Thyroid gland (tissue), 4 donors: Measurements from ENCODE around the gene MED16. TPM values are rescaled to one million over a fixed set of nuclear protein-coding genes. Genes with fewer than 3 reads are reported as not detected.
"Not testable (repeated sequence)": the region's sequence is repeated elsewhere in the genome, so short reads cannot be mapped to it uniquely, and the experiment has no call there.

ENCODE experiments used
- DNase-seq, 2 donors: peaks; one replicate each; pipeline ENCODE4 v3.0.0-alpha.2; 2019
- H3K27ac ChIP-seq, 3 donors: fragments of 200-600 bp; sonication (generic); 1 replicate in 2 of 3; 2 replicates in 1 of 3; pipeline ENCODE4 v1.5.1; 2016 to 2019; ENCODE audit warnings: mild to moderate bottlenecking in 1 of 3, moderate library complexity in 1 of 3
- H3K27me3 ChIP-seq: fragments of 200-600 bp; sonication (generic); one replicate; pipeline ENCODE4 v1.5.1; 2019
- H3K36me3 ChIP-seq, 2 donors: fragments of 200-600 bp; sonication (generic); one replicate each; pipeline ENCODE4 v1.5.1; 2016 to 2019
- H3K4me1 ChIP-seq, 2 donors: fragments of 200-600 bp; sonication (generic); one replicate each; pipeline ENCODE4 v1.5.1; 2017 to 2019
- H3K4me3 ChIP-seq, 3 donors: fragments of 200-600 bp; sonication (generic); replicated peaks in 1 of 3; 1 replicate in 2 of 3; 2 replicates in 1 of 3; pipeline ENCODE4 v1.5.1; 2016; ENCODE audit warnings: mild to moderate bottlenecking in 1 of 3
- H3K9me3 ChIP-seq: fragments of 200-600 bp; sonication (generic); one replicate; pipeline ENCODE4 v1.5.1; 2017
- POLR2A ChIP-seq, 2 donors: fragments of 450-650 bp; IDR thresholded peaks; one replicate each; pipeline ENCODE4 v1.6.1; 2017; ENCODE audit warnings: antibody characterized with exemption in 2 of 2, mild to moderate bottlenecking in 2 of 2, moderate library complexity in 1 of 2
- WGBS, 2 donors: methylation state at CpG; one replicate each; pipeline ENCODE4 v1.1.5; 2017; 5-methylcytosine and 5-hydroxymethylcytosine counted together
- intact Hi-C: fragments of 100-400 bp; cut with DNase I; formaldehyde crosslinking; loops from one replicate; pipeline ENCODE4 v1.15.1; 2023
- total RNA-seq, 4 donors: library from RNA; depleted of rRNA; stranded (reverse); fragments of >200 nt; gene quantifications; one replicate each; pipeline ENCODE4 v1.2.3, GENCODE V29; 2016
- TF ChIP-seq, protein P1 (sequence below), 6 experiments: fragments of 200-600 bp in 3 of 6; fragments of 450-650 bp in 3 of 6; sonication (generic) in 3 of 6; IDR thresholded peaks; one replicate each; pipeline ENCODE4 v1.5.1; 2016 to 2019; ENCODE audit warnings: antibody characterized with exemption in 6 of 6, mild to moderate bottlenecking in 2 of 6, inconsistent platforms in 1 of 6, moderate library complexity in 1 of 6

Gene MED16
- total RNA-seq, 4 donors from 2014 or later, result 33.2 to 66.5 (median 54.3) TPM

DNA sequence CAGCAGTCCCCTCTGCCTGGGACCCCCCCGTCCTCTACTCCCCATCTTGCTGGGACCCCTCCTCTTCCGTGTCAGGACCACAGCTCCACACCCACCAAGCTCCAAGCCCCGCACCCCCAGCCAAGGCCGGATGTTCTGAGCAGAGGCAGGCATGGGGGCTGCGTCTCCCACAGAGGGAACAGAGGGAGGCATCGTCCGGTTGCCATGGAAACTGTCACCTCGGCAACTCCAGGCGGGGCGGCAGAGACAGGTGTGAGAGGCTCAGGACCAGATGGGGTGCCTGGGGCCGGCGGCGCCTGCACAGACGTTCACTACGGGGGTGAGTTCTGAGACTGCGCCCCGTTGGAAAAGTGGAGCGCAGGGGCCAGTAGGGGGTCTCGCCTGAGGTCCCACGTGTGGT is 5.7 kb upstream of the MED16 start:
- no peaks in the 10 kb centered on the region for H3K27me3 ChIP-seq
- TF ChIP-seq, protein P1, sequence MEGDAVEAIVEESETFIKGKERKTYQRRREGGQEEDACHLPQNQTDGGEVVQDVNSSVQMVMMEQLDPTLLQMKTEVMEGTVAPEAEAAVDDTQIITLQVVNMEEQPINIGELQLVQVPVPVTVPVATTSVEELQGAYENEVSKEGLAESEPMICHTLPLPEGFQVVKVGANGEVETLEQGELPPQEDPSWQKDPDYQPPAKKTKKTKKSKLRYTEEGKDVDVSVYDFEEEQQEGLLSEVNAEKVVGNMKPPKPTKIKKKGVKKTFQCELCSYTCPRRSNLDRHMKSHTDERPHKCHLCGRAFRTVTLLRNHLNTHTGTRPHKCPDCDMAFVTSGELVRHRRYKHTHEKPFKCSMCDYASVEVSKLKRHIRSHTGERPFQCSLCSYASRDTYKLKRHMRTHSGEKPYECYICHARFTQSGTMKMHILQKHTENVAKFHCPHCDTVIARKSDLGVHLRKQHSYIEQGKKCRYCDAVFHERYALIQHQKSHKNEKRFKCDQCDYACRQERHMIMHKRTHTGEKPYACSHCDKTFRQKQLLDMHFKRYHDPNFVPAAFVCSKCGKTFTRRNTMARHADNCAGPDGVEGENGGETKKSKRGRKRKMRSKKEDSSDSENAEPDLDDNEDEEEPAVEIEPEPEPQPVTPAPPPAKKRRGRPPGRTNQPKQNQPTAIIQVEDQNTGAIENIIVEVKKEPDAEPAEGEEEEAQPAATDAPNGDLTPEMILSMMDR (IDR thresholded peaks at IDR 0.05), result no peak
- TF ChIP-seq POLR2A (IDR thresholded peaks at IDR 0.05), result no peak
- intact Hi-C loops, result no loop called here
- peaks cover 0 to 14% of the 10 kb centered on the region in 2 donors for H3K4me1 ChIP-seq
- DNase-seq, result no peak
- no peak overlapping the region for H3K4me3 ChIP-seq
- H3K9me3 ChIP-seq, result no peaks in the 10 kb centered on the region
- H3K27ac ChIP-seq, result no peak overlapping the region
- H3K36me3 ChIP-seq, result peaks cover 0 to 3% of the 10 kb centered on the region in 2 donors
- WGBS, 2 donors, result 87 to 88% methylated on average over 18 to 19 of the region's 20 CpGs

DNA sequence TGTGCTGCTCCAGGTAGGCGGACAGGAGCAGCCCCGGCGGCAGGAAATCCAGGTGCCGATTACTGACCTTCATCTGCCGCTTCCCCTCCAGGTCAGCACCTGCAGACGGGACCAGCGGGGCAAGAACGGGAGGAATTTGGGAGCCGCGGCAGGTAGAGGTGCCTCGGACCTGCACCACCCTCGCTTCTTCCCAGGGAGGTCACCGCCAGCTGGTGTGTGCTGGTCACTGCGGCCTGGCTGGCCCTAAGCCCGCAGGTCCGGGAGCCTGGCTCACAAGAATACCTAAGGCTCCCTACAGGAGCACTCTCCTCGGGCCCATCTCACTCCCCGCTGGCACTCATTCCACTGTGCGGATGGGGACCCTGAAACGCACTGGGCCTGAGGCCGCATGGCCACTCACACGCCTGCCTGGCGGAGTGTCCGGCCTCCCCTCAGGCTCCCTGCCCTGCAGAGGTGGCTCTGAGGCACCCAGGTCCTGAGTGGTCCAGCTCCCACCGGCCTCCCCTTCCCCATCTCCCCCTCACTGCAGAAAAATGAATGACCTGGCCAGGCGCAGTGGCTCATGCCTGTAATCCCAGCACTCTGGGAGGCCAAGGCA is 4.6 kb upstream of the MED16 start:
- no peaks in the 10 kb centered on the region for H3K9me3 ChIP-seq
- peaks cover 0 to 3% of the 10 kb centered on the region in 2 donors for H3K36me3 ChIP-seq
- DNase-seq, result no peak
- intact Hi-C loops, result no loop called here
- TF ChIP-seq POLR2A (IDR thresholded peaks at IDR 0.05), result no peak
- TF ChIP-seq, protein P1 (IDR thresholded peaks at IDR 0.05), result no peak
- H3K27ac ChIP-seq, result no peak overlapping the region
- no peak overlapping the region for H3K4me3 ChIP-seq
- WGBS, 2 donors, result 91 to 94% methylated on average over 18 to 26 of the region's 26 CpGs
- no peaks in the 10 kb centered on the region for H3K27me3 ChIP-seq
- H3K4me1 ChIP-seq, result peaks cover 0 to 3% of the 10 kb centered on the region in 2 donors

- H3K27me3 ChIP-seq, result no peaks in the 10 kb centered on the region
- peaks cover 3 to 4% of the 10 kb centered on the region in 2 donors for H3K4me1 ChIP-seq
- WGBS, 2 donors, result 87 to 97% methylated on average over 11 of the region's 11 CpGs
- TF ChIP-seq, protein P1 (IDR thresholded peaks at IDR 0.05), result no peak
- TF ChIP-seq POLR2A (IDR thresholded peaks at IDR 0.05), result no peak
- DNase-seq, result no peak
- H3K36me3 ChIP-seq, result peaks cover 0 to 3% of the 10 kb centered on the region in 2 donors
- no peak overlapping the region for H3K4me3 ChIP-seq
- intact Hi-C loops, result no loop called here
- H3K9me3 ChIP-seq, result no peaks in the 10 kb centered on the region
- no peak overlapping the region for H3K27ac ChIP-seq
Measured at GRCh38 chr19:896999-897398, 4.0 kb upstream of the MED16 start.

GRCh38 chr19:896434-896833 is 3.4 kb upstream of the MED16 start:
- peaks cover 6% of the 10 kb centered on the region in 2 donors for H3K4me1 ChIP-seq
- no peak for DNase-seq
- H3K4me3 ChIP-seq, result no peak overlapping the region
- intact Hi-C loops, result no loop called here
- no peak overlapping the region for H3K27ac ChIP-seq
- no peaks in the 10 kb centered on the region for H3K27me3 ChIP-seq
- peaks cover 0 to 3% of the 10 kb centered on the region in 2 donors for H3K36me3 ChIP-seq
- no peak for TF ChIP-seq POLR2A (IDR thresholded peaks at IDR 0.05)
- TF ChIP-seq, protein P1 (IDR thresholded peaks at IDR 0.05), result no peak
- H3K9me3 ChIP-seq, result no peaks in the 10 kb centered on the region
- WGBS, 2 donors, result 97% methylated on average over 8 to 10 of the region's 10 CpGs

- Histone ChIP-seq H3K27me3 (no peaks in the 10 kb centered on the region), H3K4me1 (peaks cover 6% of the 10 kb centered on the region in 2 donors), H3K36me3 (peaks cover 6 to 8% of the 10 kb centered on the region in 2 donors), H3K9me3 (no peaks in the 10 kb centered on the region), H3K27ac (peak overlapping the region; percentile 71 to 94 (median 90)), H3K4me3 (peak overlapping the region; percentile 36 to 83 (median 78))
- intact Hi-C loops, result no loop called here
- 6 to 7% methylated on average over 15 to 20 of the region's 27 CpGs for WGBS, 2 donors
- DNase-seq, result no peak
- TF ChIP-seq, protein P1 (IDR thresholded peaks at IDR 0.05), result no peak
- no peak for TF ChIP-seq POLR2A (IDR thresholded peaks at IDR 0.05)
Measured at GRCh38 chr19:892243-892893, 619 bp downstream of the MED16 start.

DNA sequence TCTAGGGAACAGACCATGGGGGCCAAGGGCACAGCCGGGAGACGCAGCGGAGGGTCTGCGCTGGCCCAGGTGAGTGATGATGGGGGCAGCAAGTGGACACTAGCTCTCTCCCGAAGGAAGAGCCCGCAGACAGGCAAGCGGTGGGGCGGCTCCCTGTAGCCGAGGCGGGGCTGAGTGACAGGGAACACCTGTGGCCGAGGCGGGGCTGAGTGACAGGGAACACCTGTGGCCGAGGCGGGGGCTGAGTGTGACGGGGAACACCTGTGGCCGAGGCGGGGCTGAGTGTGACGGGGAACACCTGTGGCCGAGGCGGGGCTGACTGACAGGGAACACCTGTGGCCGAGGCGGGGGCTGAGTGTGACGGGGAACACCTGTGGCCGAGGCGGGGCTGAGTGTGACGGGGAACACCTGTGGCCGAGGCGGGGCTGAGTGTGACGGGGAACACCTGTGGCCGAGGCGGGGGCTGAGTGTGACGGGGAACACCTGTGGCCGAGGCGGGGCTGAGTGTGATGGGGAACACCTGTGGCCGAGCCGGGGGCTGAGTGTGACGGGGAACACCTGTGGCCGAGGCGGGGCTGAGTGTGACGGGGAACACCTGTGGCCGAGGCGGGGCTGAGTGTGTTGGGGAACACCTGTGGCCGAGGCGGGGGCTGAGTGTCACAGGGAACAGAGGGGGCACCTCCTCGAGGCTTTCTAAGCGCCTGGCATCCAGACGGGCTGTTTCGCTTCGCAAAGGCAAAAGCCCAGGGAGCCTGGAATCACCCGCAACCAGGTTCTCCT is 1.4 kb downstream of the MED16 start:
- DNase-seq, H3K27me3 ChIP-seq, H3K4me1 ChIP-seq, H3K9me3 ChIP-seq, H3K27ac ChIP-seq, intact Hi-C loops: not testable (repeated sequence)
- 84 to 87% methylated on average over 21 to 25 of the region's 50 CpGs for WGBS, 2 donors
- H3K36me3 ChIP-seq, result peaks cover 6 to 13% of the 10 kb centered on the region in 2 donors
- peak overlapping the region in 1 of 3 donors; percentile 78 for H3K4me3 ChIP-seq
